Prostate gland (tissue), 2 donors: ENCODE measurements around the gene CRYGN.

Experiments used
- CTCF ChIP-seq, 4 experiments: fragments of 200-600 bp in 2 of 4; fragments of 450-650 bp in 2 of 4; sonication (generic) in 2 of 4; IDR thresholded peaks; 1 replicate in 3 of 4; 2 replicates in 1 of 4; pipeline ENCODE4 v1.5.1; 2016 to 2019; ENCODE audit warnings: antibody characterized with exemption in 4 of 4, mild to moderate bottlenecking in 2 of 4, moderate library complexity in 2 of 4
- POLR2A ChIP-seq: fragments of 450-650 bp; IDR thresholded peaks from one replicate; pipeline ENCODE4 v1.6.1; 2016; ENCODE audit warnings: antibody characterized with exemption, mild to moderate bottlenecking
- POLR2AphosphoS5 ChIP-seq: sonication (generic); formaldehyde crosslinking; IDR thresholded peaks from one replicate; pipeline ENCODE4 v1.6.1; 2017; ENCODE audit warnings: antibody characterized with exemption

GRCh38 chr7:151423936-151424335, 16.0 kb downstream of the CRYGN start:
- TF ChIP-seq CTCF (IDR thresholded peaks at IDR 0.05) (no peak), POLR2AphosphoS5 (no peak), POLR2A (no peak)
